ENCODE data around the gene TXNDC11. TPM values are rescaled to one million over a fixed set of nuclear protein-coding genes. Genes with fewer than 3 reads are reported as not detected.

Gene TXNDC11
- total RNA-seq, 1 experiment from 2014 or later: 24.3 TPM

- Mint-ChIP-seq H3K27ac (ENCODE audit: unreplicated experiment) (no peak overlapping the region), H3K4me1 (ENCODE audit: low read depth, unreplicated experiment) (no peaks in the 10 kb centered on the region), H3K36me3 (ENCODE audit: insufficient read depth, unreplicated experiment) (peaks cover 6% of the 10 kb centered on the region), H3K27me3 (ENCODE audit: insufficient read depth, unreplicated experiment) (no peaks in the 10 kb centered on the region), H3K4me3 (ENCODE audit: unreplicated experiment) (peak overlapping the region; percentile 62), H3K9me3 (ENCODE audit: unreplicated experiment) (no peaks in the 10 kb centered on the region)
- Histone ChIP-seq H3K4me3 (ENCODE audit: low read depth, low read length) (peak overlapping the region; percentile 60), H3K27me3 (replicated peaks; ENCODE audit: control insufficient read depth, insufficient read depth, low read length) (no peaks in the 10 kb centered on the region), H3K4me1 (no peaks in the 10 kb centered on the region), H3K36me3 (ENCODE audit: control insufficient read depth, insufficient read depth, low read length) (no peaks in the 10 kb centered on the region), H3K9me3 (no peaks in the 10 kb centered on the region)
- ChIA-PET CTCF (no interaction called here), POLR2A (interaction anchor here (0.5 to 1.6 kb wide), 4 partner anchors 33 to 413 kb away, joined by 4 to 5 read pairs (median 4); partner anchors contain the start of gene SOCS1)
- no TSS peak for BruUV-seq (replicated peaks)
- no peak for DNase-seq
- intact Hi-C loops (cut with micrococcal nuclease; ENCODE audit: unreplicated experiment): no loop called here
- no peak for TF ChIP-seq CTCF (IDR thresholded peaks at IDR 0.05; ENCODE audit: insufficient read depth in 1 of 2, low read depth in 1 of 2, low read length in 1 of 2, severe bottlenecking in 1 of 2, unreplicated experiment in 1 of 2)
These were observed 73.9 kb downstream of the TXNDC11 start for GRCh38 chr16:11668623-11669379.

- Histone ChIP-seq H3K4me3 (ENCODE audit: low read depth, low read length) (peak within 1 kb of the TSS; percentile 60), H3K4me1 (no peaks in the 10 kb centered on the region), H3K9me3 (no peaks in the 10 kb centered on the region), H3K27me3 (replicated peaks; ENCODE audit: control insufficient read depth, insufficient read depth, low read length) (no peaks in the 10 kb centered on the region), H3K36me3 (ENCODE audit: control insufficient read depth, insufficient read depth, low read length) (no peaks in the 10 kb centered on the region)
- Mint-ChIP-seq H3K9me3 (ENCODE audit: unreplicated experiment) (no peaks in the 10 kb centered on the region), H3K36me3 (ENCODE audit: insufficient read depth, unreplicated experiment) (peaks cover 3% of the 10 kb centered on the region), H3K4me3 (ENCODE audit: unreplicated experiment) (peak within 1 kb of the TSS; percentile 62), H3K27ac (ENCODE audit: unreplicated experiment) (no peak within 1 kb of the TSS), H3K27me3 (ENCODE audit: insufficient read depth, unreplicated experiment) (no peaks in the 10 kb centered on the region), H3K4me1 (ENCODE audit: low read depth, unreplicated experiment) (no peaks in the 10 kb centered on the region)
- no TSS peak for BruUV-seq (replicated peaks)
- TF ChIP-seq CTCF (IDR thresholded peaks at IDR 0.05; ENCODE audit: insufficient read depth in 1 of 2, low read depth in 1 of 2, low read length in 1 of 2, severe bottlenecking in 1 of 2, unreplicated experiment in 1 of 2): no peak
- intact Hi-C loops (cut with micrococcal nuclease; ENCODE audit: unreplicated experiment): no loop called here
- DNase-seq: peak; percentile 85 to 92
- ChIA-PET CTCF (interaction anchor here (1.1 kb wide), 1 partner anchor 136 kb away, joined by 3 read pairs; no protein-coding TSS in a partner anchor), POLR2A (interaction anchor here (1.6 kb wide), 1 partner anchor 32 kb away, joined by 4 read pairs; no protein-coding TSS in a partner anchor)
These were observed 74.6 kb downstream of the TXNDC11 start, which contains the start of gene SNN for GRCh38 chr16:11667824-11668622. TSS of gene SNN (plus strand) at chr16:11668455. CDS start at chr16:11676060, 7,605 bp downstream.

DNA sequence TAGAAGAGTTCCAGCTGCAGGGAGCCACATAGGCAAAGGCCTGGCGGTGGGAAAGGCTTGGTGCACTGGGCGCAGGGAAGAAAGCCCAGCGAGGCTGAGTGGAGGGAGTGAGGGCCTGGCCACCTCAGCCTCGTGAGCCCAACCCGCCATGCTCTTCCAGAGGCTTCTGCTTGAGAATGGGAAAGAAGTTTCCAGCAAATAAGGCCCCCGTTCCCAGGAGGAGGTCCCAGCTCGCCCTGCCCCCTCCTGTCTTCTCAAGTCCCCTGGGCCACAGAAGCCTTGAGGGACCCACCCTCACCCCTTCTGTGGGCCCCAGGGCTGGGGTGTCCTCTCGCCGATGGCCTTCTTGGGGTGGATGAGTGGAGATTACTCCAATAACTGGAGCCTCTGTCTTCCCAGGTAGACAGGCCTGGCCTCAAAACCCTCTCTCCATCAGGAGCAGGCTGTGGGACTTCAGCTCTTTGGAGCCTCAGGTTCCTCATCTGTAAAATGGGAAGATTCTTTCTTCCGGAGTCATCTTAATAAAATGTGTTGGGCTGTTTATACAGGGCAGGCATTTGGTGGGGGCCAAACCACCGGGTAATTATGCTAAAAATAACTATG lies 75.3 kb downstream of the TXNDC11 start:
- H3K27ac Mint-ChIP-seq (ENCODE audit: unreplicated experiment): no peak overlapping the region
- no peaks in the 10 kb centered on the region for H3K9me3 Mint-ChIP-seq (ENCODE audit: unreplicated experiment)
- no peak for DNase-seq
- Histone ChIP-seq H3K9me3 (no peaks in the 10 kb centered on the region), H3K27me3 (replicated peaks; ENCODE audit: control insufficient read depth, insufficient read depth, low read length) (no peaks in the 10 kb centered on the region), H3K4me1 (no peaks in the 10 kb centered on the region), H3K36me3 (ENCODE audit: control insufficient read depth, insufficient read depth, low read length) (no peaks in the 10 kb centered on the region), H3K4me3 (ENCODE audit: low read depth, low read length) (no peak overlapping the region; the same call in 1 of the 2 replicates)
- H3K4me3 Mint-ChIP-seq (ENCODE audit: unreplicated experiment): peak overlapping the region; percentile 61
- H3K4me1 Mint-ChIP-seq (ENCODE audit: low read depth, unreplicated experiment): no peaks in the 10 kb centered on the region
- no TSS peak for BruUV-seq (replicated peaks)
- intact Hi-C loops (cut with micrococcal nuclease; ENCODE audit: unreplicated experiment): no loop called here
- no peaks in the 10 kb centered on the region for H3K36me3 Mint-ChIP-seq (ENCODE audit: insufficient read depth, unreplicated experiment)
- H3K27me3 Mint-ChIP-seq (ENCODE audit: insufficient read depth, unreplicated experiment): no peaks in the 10 kb centered on the region
- CTCF ChIA-PET: interaction anchor here (1.1 kb wide), 1 partner anchor 135 kb away, joined by 3 read pairs; no protein-coding TSS in a partner anchor
- TF ChIP-seq CTCF (IDR thresholded peaks at IDR 0.05; ENCODE audit: insufficient read depth in 1 of 2, low read depth in 1 of 2, low read length in 1 of 2, severe bottlenecking in 1 of 2, unreplicated experiment in 1 of 2): no peak
- POLR2A ChIA-PET: interaction anchor here (1.6 kb wide), 1 partner anchor 31 kb away, joined by 4 read pairs; no protein-coding TSS in a partner anchor
